Measurements from ENCODE around the gene SLC24A1. TPM values are rescaled to one million over a fixed set of nuclear protein-coding genes. Genes with fewer than 3 reads are reported as not detected.

The SLC24A1 gene
- total and polyA plus RNA-seq, 2 of the 4 experiments (the other 2 are of a cell fraction), result 3.6 to 4.9 TPM

DNA sequence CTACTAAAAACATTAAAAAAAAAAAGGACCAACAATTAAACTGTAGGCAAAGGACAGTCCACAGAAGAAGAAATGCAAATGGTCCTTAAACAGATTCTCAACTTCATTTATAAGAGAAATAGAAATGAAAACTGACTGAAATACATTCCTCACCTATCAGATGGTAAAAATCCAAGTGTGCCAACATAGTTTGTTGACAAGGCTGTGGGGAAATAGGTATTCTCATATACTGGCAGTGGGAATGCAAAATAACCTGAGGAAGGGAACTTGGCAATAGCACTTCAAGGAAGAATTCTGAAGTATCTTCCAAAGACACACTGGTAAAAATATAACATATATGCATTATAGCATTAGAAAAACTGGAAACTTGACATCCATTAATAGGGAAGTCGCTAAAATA lies 53.8 kb downstream of the SLC24A1 start:
- H3K9me3 ChIP-seq (ENCODE audit: control insufficient read depth, insufficient read depth, low read length), result no peaks in the 10 kb centered on the region
- no peak overlapping the region for H3K56ac ChIP-seq (ENCODE audit: extremely low read depth, insufficient read depth, low read length)
- H2BK15ac ChIP-seq (ENCODE audit: low read depth, low read length), result no peak overlapping the region
- H3K27ac ChIP-seq (ENCODE audit: insufficient read depth, low read length), result no peak overlapping the region
- no peak overlapping the region for H2AFZ ChIP-seq (replicated peaks; ENCODE audit: low read length, poor library complexity)
- no CpG with 5 or more reads among the region's 1 CpG for WGBS, 2 experiments (ENCODE audit: extremely low coverage in 2 of 2, insufficient read length in 1 of 2)
- ChIA-PET POLR2A (ENCODE audit: unreplicated experiment) (no interaction called here), CTCF (interaction anchor here (0.7 kb wide), 1 partner anchor 157 kb away, joined by 3 read pairs; no protein-coding TSS in a partner anchor)
- H2BK120ac ChIP-seq (ENCODE audit: low read depth, low read length), result no peak overlapping the region
- H3K14ac ChIP-seq (replicated peaks; ENCODE audit: low read depth, low read length), result no peak overlapping the region
- in situ Hi-C loops (cut with MboI; ENCODE audit: low sequenced_read_pairs), result no loop called here
- H3K4me3 ChIP-seq (ENCODE audit: insufficient read depth, low read depth, low read length), result no peak overlapping the region
- no peak for ATAC-seq (ENCODE audit: low read depth)
- BruUV-seq (replicated peaks), result no TSS peak
- no peak overlapping the region for H3K4me2 ChIP-seq (ENCODE audit: low read depth, low read length)
- no peak overlapping the region for H3K9ac ChIP-seq (ENCODE audit: low read depth, low read length)
- no peak for TF ChIP-seq FOS (IDR thresholded peaks at IDR 0.05; ENCODE audit: low read depth, low read length)
- no peak for TF ChIP-seq MAZ (IDR thresholded peaks at IDR 0.05; ENCODE audit: borderline replicate concordance, low read depth, low read length)
- TF ChIP-seq CHD1 (IDR thresholded peaks at IDR 0.05; ENCODE audit: low read depth, low read length), result no peak
- no peak for TF ChIP-seq CEBPB (IDR thresholded peaks at IDR 0.05; ENCODE audit: low read depth, low read length)
- TF ChIP-seq SMC3 (IDR thresholded peaks at IDR 0.05; ENCODE audit: low read depth, low read length), result no peak
- TF ChIP-seq MXI1 (IDR thresholded peaks at IDR 0.05; ENCODE audit: borderline replicate concordance, low read depth, low read length), result no peak
- TF ChIP-seq, protein P1, sequence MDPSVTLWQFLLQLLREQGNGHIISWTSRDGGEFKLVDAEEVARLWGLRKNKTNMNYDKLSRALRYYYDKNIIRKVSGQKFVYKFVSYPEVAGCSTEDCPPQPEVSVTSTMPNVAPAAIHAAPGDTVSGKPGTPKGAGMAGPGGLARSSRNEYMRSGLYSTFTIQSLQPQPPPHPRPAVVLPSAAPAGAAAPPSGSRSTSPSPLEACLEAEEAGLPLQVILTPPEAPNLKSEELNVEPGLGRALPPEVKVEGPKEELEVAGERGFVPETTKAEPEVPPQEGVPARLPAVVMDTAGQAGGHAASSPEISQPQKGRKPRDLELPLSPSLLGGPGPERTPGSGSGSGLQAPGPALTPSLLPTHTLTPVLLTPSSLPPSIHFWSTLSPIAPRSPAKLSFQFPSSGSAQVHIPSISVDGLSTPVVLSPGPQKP (IDR thresholded peaks at IDR 0.05; ENCODE audit: borderline replicate concordance, low read depth, low read length), result no peak
- no peak for TF ChIP-seq MAFK (IDR thresholded peaks at IDR 0.05; ENCODE audit: low read depth, low read length)
- TF ChIP-seq BHLHE40 (IDR thresholded peaks at IDR 0.05; ENCODE audit: low read depth, low read length), result no peak
- TF ChIP-seq RCOR1 (IDR thresholded peaks at IDR 0.05; ENCODE audit: insufficient replicate concordance, low read length), result no peak
- TF ChIP-seq RAD21 (IDR thresholded peaks at IDR 0.05; ENCODE audit: low read length), result no peak
- TF ChIP-seq, protein P2, sequence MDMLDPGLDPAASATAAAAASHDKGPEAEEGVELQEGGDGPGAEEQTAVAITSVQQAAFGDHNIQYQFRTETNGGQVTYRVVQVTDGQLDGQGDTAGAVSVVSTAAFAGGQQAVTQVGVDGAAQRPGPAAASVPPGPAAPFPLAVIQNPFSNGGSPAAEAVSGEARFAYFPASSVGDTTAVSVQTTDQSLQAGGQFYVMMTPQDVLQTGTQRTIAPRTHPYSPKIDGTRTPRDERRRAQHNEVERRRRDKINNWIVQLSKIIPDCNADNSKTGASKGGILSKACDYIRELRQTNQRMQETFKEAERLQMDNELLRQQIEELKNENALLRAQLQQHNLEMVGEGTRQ (IDR thresholded peaks at IDR 0.05; ENCODE audit: low read depth, low read length), result no peak
- no peak for TF ChIP-seq RFX5 (IDR thresholded peaks at IDR 0.05; ENCODE audit: low read depth, low read length)
- TF ChIP-seq NFE2L2 (IDR thresholded peaks at IDR 0.05; ENCODE audit: low read depth, low read length), result no peak
- TF ChIP-seq, protein P3, sequence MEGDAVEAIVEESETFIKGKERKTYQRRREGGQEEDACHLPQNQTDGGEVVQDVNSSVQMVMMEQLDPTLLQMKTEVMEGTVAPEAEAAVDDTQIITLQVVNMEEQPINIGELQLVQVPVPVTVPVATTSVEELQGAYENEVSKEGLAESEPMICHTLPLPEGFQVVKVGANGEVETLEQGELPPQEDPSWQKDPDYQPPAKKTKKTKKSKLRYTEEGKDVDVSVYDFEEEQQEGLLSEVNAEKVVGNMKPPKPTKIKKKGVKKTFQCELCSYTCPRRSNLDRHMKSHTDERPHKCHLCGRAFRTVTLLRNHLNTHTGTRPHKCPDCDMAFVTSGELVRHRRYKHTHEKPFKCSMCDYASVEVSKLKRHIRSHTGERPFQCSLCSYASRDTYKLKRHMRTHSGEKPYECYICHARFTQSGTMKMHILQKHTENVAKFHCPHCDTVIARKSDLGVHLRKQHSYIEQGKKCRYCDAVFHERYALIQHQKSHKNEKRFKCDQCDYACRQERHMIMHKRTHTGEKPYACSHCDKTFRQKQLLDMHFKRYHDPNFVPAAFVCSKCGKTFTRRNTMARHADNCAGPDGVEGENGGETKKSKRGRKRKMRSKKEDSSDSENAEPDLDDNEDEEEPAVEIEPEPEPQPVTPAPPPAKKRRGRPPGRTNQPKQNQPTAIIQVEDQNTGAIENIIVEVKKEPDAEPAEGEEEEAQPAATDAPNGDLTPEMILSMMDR (conservative IDR thresholded peaks at IDR 0.05; ENCODE audit: low read depth, low read length), result no peak
- TF ChIP-seq POLR2A (IDR thresholded peaks at IDR 0.05; ENCODE audit: low read depth, low read length), result no peak
- H3K79me1 ChIP-seq (ENCODE audit: low read depth in 1 of 2, low read length in 2 of 2), result no peaks in the 10 kb centered on the region
- H4K20me1 ChIP-seq (ENCODE audit: insufficient read depth, low read length), result no peaks in the 10 kb centered on the region
- H2BK20ac ChIP-seq (ENCODE audit: low read depth, low read length), result no peak overlapping the region
- dilution Hi-C loops (cut with HindIII; ENCODE audit: low sequenced_read_pairs, unreplicated experiment), result no loop called here
- no peak overlapping the region for H2BK5ac ChIP-seq (ENCODE audit: low read depth, low read length, poor library complexity, severe bottlenecking)
- no peak overlapping the region for H3K18ac ChIP-seq (ENCODE audit: low read depth, low read length)
- intact Hi-C loops (cut with micrococcal nuclease), result no loop called here
- H3K23ac ChIP-seq (ENCODE audit: low read depth, low read length), result no peak overlapping the region
- DNase-seq, result no peak
- no peak overlapping the region for H4K5ac ChIP-seq (ENCODE audit: low read depth, low read length)
- no peaks in the 10 kb centered on the region for H3K4me1 ChIP-seq (ENCODE audit: control insufficient read depth, insufficient read depth, low read length)
- no peaks in the 10 kb centered on the region for H3K27me3 ChIP-seq (ENCODE audit: control insufficient read depth, insufficient read depth, low read length)
- H2AK9ac ChIP-seq (replicated peaks; ENCODE audit: low read depth, low read length, poor library complexity), result no peak overlapping the region
- H4K91ac ChIP-seq (ENCODE audit: insufficient read depth, low read depth, low read length), result no peak overlapping the region
- peaks cover 12% of the 10 kb centered on the region; the same call in 1 of the 2 replicates for H3K36me3 ChIP-seq (ENCODE audit: control insufficient read depth, insufficient read depth, low read length)
- H2AK5ac ChIP-seq (ENCODE audit: low read depth, low read length), result no peak overlapping the region
- H4K8ac ChIP-seq (ENCODE audit: low read depth in 2 of 2, low read length in 2 of 2), result no peak overlapping the region
- H3K9me1 ChIP-seq (ENCODE audit: insufficient read depth, low read length), result no peaks in the 10 kb centered on the region
- no peak overlapping the region for H3K4ac ChIP-seq (ENCODE audit: low read depth, low read length)
